ENCODE data around the gene CNTN3.

Gene CNTN3

GRCh38 chr3:74584782-74585181 lies 29.7 kb downstream of the CNTN3 start:
- no peak for TF ChIP-seq CTCF (IDR thresholded peaks at IDR 0.05; ENCODE audit: insufficient read depth, low read depth, low read length, missing control alignments)
- no peak for DNase-seq (ENCODE audit: low read depth)
- H3K4me3 ChIP-seq (ENCODE audit: low read depth, low read length): no peak overlapping the region

- no peak for TF ChIP-seq CTCF (IDR thresholded peaks at IDR 0.05; ENCODE audit: insufficient read depth, low read depth, low read length, missing control alignments)
- H3K4me3 ChIP-seq (ENCODE audit: low read depth, low read length): no peak overlapping the region
- no peak for DNase-seq (ENCODE audit: low read depth)
Measured at GRCh38 chr3:74582982-74583381, 31.5 kb downstream of the CNTN3 start.

GRCh38 chr3:74575857-74576256 lies 38.6 kb downstream of the CNTN3 start:
- H3K4me3 ChIP-seq (ENCODE audit: low read depth, low read length): no peak overlapping the region
- DNase-seq (ENCODE audit: low read depth): no peak
- no peak for TF ChIP-seq CTCF (IDR thresholded peaks at IDR 0.05; ENCODE audit: insufficient read depth, low read depth, low read length, missing control alignments)

- no peak overlapping the region for H3K4me3 ChIP-seq (ENCODE audit: low read depth, low read length)
- TF ChIP-seq CTCF (IDR thresholded peaks at IDR 0.05; ENCODE audit: insufficient read depth, low read depth, low read length, missing control alignments): no peak
- DNase-seq (ENCODE audit: low read depth): no peak
Measured at GRCh38 chr3:74571118-74571517, 43.3 kb downstream of the CNTN3 start.

Data from GM12865 (cell line).